Tongue (tissue), 2 donors: ENCODE measurements around the gene HSFX4. TPM values are rescaled to one million over a fixed set of nuclear protein-coding genes. Genes with fewer than 3 reads are reported as not detected.
A peak's percentile ranks its signal among the peaks of the same experiment; 100 is the strongest.
"Not testable (repeated sequence)": the region's sequence is repeated elsewhere in the genome, so short reads cannot be mapped to it uniquely, and the experiment has no call there.

Experiments used
- DNase-seq: peaks from one replicate; pipeline ENCODE4 v3.0.0-alpha.2; 2015
- total RNA-seq: library from RNA; depleted of rRNA; stranded (reverse); fragments of >200 nt; gene quantifications from one replicate; pipeline ENCODE4 v1.2.3, GENCODE V29; 2014

The HSFX4 gene, protein sequence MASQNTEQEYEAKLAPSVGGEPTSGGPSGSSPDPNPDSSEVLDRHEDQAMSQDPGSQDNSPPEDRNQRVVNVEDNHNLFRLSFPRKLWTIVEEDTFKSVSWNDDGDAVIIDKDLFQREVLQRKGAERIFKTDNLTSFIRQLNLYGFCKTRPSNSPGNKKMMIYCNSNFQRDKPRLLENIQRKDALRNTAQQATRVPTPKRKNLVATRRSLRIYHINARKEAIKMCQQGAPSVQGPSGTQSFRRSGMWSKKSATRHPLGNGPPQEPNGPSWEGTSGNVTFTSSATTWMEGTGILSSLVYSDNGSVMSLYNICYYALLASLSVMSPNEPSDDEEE
- total RNA-seq = not detected

DNA sequence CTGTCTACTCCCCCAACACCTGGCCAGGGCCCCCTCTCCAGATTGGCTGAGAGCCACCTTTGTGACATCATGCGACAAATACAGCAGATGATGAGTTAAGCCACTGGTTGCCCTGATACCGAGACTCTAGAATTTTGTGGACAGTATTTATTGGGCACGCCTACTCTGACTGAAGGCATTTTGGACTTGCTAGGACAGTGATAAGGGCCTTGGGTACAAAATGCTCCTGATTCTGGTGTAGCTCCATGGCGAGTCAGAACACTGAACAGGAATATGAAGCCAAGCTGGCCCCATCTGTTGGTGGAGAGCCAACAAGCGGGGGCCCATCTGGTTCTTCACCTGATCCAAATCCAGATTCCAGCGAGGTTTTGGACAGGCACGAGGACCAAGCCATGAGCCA lies at the start of gene HSFX4:
Gene HSFX4, plus strand, starts transcription at position 174 of the 400 bp plus-strand sequence. Its CDS starts 72 bp downstream, at position 246.
- DNase-seq = not testable (repeated sequence)

DNA sequence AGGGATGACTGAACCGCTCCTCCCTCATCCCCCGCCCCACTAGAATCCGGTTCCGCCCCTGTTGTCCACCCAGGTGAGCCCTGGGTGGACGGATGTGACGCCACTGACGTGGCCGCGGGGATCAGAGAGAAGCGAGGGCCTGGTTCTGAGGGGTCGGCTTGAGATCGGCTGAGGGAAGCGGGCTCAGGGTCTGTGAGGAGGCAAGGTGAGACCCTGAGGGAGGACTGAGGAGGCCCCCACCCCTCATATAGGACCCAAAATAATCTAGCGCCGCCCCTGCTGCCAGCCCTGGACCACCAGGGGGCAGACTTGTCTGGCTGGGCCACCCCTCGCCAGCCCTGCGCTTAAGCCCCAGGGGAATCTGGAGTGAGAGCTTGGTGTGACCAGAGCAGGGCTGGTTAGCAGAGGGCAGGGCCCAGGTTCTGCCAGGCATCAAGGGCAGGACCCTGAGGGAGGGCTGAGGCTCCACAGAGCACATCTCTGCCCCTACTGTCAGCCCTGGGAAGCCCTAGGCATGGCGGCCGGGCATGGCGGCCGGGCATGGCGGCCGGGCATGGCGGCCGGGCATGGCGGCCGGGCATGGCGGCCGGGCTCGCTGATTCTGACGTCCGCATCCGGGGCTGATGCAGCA lies 48.2 kb upstream of the HSFX4 start, which contains the start of gene MAGEA8:
Gene MAGEA8, plus strand, starts transcription at position 103 of the 631 bp plus-strand sequence. CDS start 3,090 bp downstream, outside the sequence.
- DNase-seq = no peak

DNA sequence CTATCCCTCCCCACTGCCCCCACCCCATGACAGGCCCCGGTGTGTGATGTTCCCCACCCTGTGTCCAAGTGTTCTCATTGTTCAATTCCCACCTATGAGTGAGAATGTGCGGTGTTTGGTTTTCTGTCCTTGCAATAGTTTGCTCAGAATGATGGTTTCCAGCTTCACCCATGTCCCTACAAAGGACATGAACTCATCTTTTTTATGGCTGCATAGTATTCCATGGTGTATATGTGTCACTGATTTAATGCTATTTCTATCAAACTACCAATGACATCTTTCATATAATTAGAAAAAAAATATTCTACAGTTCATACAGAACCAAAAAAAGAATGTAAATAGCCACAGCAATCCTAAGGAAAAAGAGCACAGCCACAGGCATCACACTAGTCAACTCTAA lies 38.5 kb upstream of the HSFX4 start:
- not testable (repeated sequence) for DNase-seq

DNA sequence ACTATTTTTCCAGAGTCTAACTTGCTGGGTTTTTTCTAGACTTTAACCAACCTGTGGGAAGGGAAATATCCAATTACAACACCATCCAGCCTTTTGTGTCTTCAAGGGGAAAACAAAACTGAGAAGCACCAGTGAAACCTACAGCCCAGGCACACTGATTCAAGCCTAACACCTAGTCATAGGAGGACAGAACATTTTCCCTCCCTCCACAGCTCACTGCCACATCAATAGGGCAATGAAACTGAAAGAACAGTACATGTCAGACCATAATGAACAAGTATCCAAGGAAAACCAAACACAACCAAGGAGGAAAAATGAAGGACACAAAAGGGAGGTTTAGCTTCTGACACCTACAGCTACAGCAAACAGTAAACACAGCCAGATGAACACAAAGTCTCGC lies 30.8 kb upstream of the HSFX4 start:
- no peak for DNase-seq

DNA sequence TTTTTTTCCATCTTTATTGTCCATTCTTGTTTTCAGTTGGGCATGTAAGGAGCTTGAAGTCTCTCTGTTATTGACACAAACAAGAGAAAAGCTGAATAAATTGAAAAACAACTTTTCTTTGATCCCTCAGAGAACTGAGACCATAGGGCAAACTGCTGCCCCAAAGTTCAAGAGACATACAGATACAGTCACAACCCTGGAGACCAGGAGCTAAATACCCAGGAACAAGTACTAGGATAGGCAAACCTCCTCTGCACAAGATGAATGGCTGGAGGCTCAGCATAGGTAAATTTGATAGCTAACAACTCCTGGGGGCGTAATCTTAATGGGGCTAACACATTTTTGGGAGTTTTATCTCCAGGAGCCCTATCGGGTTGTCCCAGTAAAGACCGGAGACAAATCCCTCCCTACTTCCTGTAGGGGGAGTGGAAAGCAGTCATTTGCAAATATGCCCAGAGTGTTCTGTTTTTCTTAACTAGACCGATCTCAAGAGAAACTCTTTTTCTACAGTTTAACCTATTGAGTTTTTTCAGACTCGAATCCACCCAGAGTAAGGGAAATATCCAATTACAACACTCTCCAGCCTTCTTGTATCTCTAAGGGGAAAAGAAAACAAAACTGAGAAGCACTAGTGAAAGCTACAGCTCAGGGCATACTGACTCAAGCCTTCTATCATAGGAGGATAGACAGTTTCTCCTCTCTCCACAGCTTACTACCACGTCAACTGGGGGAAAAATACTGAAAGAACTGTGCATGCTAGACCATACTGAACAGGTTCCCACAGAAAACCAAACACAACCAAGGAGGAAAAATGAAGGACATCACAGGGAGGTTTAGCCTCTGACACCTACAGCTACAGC lies 25.3 kb upstream of the HSFX4 start:
- DNase-seq = no peak

DNA sequence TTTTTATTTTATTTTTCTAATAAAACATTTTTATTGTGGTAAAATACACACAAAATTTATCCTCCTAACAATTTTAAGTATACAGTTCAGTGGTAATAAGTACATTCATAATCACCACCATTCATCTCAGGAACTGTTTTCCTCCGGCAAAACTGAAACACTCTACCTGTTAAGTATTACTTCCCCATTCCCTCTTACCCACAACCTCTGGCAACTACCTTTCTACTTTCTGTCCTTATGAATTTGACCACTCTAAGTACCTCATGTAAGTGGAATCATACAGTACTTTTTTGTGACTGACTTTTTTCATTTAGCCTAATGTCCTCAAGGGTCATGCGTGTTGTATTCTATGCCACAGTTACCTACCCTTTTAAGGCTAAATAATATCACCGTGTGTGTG lies 21.1 kb upstream of the HSFX4 start:
- DNase-seq = no peak

DNA sequence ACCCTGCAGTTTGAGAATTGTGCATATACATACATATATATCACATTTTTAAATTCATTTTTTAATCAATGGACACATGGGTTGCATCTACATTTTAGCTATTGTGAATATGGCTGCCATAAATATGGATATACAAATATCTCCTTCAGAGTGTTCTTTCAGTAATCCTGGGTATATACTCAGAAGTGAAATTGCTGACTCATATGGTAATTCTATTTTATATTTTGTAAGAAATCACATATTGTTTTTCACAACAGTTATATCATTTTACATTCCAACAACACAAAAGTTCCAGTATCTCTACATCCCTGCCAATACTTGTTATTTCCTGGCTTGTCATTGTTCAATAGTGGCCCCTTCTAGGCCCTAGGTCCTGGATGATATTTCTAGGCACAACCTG lies 20.6 kb upstream of the HSFX4 start:
- DNase-seq = no peak

DNA sequence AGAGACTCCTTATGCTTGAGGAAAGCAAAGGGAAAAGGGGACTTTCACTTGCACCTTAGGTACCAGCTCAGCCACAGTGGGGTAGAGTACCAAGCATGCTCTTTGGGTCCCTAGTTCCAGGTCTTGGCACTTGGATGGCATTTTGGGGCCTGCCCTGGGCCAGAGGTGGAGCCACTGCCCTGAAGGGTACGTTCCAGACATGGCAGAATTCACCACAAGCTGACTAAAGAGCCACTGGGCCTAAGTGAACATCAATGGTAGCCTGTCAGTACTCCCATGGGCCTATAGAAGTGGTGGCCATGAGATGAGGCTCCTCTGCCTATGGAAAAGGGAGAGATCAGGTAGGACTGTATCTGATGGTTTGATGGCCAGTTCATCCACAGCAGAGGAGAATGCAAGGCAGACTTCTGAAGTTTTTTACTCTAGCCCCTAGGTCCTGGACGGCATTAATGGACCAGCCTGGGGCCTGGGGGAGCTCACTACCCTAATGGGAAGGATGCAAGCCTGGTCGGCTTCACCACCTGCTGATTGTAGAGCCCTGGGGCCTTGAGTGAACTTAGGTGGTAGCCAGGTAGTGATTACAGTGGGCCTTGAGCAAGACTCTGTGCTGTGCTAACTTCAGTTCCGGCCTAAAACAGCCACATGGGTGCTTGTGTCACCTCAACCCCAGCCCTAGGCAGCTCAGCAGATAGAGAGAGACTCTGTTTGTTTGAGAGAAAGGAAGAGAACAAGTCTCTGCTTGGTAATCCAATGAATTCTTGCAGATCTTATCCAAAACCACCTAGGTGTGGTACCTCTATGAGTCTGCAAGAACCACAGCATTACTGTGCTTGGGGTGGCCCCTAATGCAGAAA lies 19.8 kb upstream of the HSFX4 start:
- no peak for DNase-seq

DNA sequence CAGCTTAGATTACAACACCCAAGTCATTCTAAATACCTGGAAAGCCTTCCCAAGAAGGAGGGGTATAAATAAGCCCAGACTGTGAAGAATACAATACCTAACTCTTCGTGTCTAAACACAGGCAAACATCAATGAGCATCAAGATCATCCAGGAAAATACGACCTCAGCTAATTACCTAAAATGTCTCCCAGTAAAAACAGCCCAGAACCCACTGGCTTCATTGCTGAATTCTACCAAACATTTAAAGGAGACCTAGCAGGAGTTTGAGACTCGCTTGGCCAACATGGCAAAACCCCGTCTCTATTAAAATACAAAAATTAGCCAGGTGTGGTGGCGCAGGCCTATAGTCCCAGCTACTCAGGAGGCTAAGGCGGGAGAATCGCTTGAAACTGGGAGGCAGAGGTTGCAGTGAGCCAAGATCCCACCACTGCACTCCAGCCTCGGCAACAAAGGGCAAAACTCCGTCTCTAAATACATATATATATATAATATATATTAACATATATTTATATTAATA lies 19.1 kb upstream of the HSFX4 start:
- DNase-seq = no peak

DNA sequence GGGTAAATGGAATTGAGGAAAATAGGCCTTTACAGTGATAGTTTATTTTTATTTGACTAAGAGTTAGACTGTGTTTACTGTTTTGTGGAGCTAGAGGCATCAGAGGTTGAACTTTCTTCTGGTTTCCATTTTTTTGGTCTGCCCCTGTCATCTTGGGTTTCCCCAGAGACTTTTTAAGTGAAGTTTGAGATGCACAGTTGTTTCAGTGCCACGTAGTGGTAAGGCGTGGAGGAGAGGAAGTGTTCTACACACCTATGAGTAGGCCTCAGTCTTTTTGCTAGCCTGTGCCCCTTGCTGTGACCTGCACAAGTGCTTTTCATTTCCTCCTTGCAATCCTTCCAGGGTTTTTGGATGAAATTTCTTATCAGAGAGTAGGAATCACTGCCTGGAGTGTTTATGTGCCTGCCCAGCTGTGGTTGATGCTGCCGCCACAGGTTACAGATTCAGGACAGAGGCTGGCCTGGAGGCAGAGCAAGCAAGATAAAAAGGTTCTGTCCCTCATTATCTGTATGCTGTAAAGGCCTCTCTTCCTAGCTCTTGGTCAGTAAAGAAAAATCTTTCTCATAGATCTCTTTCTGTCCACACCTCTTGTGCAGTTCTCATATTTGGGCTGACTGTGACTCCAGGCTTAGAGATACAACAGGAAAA lies 12.5 kb upstream of the HSFX4 start:
- DNase-seq = no peak

DNA sequence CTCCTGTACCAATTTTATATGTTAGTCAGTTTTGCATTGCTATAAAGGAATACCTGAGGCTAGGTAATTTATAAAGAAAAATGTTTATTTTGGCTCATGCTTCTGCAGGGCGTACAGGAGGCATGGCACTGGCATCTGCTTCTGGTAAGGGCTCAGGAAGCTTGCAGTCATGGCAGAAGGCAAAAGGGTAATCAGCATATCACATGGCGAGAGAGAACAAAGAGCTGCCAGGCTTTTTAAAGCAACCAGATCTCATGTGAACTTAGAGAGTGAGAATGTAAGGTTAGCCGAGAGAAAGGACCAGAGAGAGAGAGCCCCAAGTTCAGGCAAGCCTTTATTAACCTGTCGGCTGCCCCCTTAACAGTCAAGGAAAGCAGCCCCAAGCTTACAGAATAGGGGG lies 5.5 kb upstream of the HSFX4 start:
- DNase-seq = not testable (repeated sequence)

DNA sequence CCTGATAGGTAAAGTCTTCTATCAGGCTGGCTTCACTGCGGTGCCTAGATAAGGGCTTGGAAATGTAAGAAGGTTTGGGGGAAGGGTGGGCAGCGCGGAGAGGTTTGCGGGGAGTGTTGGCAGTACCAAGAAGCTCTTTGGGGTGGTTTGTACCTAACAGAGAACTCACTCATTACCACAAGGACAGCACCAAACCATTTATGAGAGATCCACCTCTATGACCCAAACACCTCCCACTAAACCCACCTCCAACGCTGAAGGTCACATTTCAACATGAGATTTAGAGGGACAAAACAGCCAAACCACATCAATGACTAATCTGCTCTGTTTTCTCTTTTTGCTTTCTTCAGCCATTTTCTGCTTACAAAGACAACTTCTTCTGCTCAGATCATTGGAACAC lies 4.9 kb upstream of the HSFX4 start:
- not testable (repeated sequence) for DNase-seq

DNA sequence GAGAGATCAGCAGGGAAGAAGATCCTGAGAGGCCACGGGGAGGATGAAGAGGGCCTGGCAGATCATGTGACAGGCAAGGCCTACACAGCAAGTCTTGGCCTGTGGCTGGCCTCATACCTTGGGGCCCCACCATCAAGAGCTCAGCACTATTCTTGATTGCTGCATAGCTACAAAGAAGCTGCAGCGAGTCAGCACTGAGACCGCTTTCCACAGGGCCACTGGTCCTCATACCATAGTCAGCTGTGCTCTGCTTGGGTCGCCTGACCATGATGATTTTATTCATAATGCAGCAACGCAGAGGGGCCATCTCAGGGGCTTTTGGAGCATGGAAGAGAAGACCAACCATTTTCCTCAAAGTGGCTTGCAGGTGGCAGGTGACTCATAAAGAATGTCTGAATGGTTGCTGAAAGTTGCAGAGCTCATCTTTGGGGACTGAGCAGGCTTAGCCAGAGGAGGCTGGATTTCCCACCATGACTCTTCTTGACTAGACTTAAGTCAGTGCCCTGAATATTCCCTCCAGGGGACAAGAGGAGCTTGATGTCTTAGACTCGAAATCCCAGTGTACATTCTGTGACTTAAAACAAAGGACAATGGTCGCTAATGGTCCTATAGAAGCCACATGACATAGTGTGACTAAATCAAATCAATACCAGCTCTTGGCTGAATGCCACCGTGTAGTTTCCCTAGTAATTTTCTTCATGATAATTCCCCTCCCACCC lies 2.0 kb upstream of the HSFX4 start:
- not testable (repeated sequence) for DNase-seq

DNA sequence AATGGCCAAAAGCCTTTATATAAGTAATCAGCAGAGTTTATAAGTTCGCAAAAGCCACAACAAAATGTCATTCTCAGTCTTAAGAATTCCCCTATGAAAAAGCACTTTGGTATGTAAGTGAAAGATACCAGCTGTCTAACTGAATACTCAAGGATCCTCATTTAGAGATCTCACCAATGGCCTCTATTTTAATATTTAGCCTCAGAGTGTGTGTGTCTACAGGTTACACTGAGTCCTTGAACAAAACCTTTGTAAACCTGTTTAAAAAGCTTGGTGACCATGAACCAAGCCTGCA lies 1.5 kb upstream of the HSFX4 start:
- DNase-seq = not testable (repeated sequence)

DNA sequence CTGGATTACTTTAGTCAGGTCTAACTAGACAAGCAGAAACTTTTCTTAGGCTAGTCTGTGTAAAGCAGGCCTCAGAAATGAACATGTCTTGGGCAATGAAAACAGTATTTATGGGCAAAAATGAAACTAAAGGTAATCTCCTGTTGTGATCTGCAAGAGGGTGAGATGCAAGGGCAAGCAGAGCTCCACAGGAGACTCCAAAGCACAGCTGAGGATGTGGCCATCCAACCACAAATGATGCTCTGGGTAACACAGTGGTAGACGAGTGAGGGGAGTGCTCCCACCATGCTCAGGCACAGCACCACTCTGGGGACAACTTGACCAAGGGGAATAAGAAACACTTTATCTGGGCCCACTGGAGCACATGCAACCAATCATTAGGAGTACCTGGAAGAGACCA lies 738 bp upstream of the HSFX4 start:
- not testable (repeated sequence) for DNase-seq

DNA sequence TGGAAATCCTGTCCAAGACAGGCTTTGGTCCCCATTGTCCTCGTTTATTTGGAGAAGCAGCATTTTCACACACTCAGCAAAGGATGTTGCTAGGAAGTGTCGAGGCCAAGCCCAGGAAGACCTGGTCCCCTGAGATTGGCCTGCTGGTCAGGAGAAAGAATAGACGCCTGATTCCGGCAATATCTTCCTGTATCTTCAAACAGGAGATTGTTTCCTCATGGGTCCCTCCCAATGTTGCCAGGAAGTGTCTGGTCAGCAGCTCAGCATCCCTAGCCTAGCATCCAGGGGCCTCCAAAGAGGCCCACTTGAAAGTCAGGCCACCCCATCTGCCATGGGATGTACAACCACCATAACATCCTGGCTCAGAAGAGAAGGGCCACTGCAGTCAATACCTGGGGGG lies 2.0 kb downstream of the HSFX4 start:
- not testable (repeated sequence) for DNase-seq

DNA sequence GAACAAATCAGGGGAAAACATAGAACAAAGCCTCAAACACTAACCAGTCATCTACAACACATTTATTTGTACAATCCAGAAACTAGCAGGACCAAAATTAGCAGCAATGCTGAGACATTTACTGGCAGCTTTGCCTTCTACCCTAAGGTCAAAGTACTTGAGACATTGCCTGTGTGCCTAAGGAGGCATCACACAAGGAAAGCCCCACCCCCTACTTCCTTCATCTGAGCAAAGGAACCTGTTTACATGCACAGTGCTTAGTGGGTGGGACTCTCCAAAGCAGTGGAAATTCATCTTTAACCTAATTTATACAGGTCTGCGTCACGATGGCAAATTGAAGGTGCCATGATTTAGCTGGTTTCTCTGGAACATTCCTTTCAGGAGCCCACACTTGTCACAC lies 2.8 kb downstream of the HSFX4 start:
- DNase-seq = not testable (repeated sequence)

DNA sequence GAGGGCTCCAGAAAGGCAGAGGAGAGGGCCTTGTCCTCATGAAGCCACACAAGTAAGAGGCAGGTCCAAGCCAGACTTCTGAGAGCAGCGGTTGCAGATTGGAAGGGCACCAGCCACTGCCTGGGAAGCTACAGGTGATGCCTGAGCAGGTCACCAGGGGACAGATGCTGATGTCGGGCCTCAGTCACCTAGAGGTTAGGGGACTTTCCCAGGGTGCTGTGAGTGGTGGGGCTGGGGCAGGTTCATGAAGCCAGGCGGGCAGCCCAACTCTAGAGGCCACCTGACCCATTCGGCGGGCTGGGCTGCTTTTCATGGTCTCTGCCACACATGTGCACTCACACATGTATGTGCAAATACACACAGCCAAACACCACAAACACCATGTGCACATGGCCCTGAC lies 3.6 kb downstream of the HSFX4 start:
- DNase-seq = not testable (repeated sequence)

DNA sequence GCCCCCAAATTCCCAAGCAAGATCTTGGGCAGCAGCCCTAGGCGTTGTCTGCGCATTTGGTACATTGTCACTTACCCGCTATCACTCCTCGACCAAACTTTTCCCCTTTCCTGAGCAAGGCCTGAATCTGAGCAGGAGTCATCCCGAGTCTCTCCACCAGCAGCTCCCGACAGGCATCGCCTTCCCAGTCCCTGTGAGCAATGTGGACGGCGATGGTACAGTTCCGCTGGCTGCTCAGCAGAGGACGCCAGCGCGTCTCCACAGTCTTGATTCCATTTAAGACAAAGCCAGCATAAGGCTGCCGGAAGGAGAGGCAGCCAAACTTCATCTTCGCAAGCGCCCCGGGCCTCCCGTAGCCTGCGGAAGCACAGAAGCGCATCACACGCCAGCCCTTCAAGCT lies 4.2 kb downstream of the HSFX4 start:
- not testable (repeated sequence) for DNase-seq

DNA sequence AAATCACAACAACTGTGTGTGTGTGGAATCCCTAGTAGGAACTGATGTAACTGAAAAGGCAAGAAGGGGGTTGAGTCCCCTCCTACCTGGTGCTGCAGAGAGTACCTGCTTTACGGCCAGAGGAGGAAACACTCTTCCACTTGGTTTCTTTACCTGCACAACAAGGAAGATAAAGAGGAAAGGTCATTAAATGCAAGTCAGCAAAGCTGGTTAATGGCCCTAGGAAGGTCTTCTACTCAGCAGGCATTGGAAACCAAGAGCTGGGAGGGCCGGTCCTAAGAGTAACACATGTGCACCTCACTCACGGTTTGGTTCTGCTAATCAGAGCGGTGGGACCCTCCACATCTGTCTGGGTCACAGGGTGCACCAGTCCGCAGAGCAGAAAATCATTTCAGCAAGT lies 8.0 kb downstream of the HSFX4 start:
- DNase-seq = peak; percentile 2
